ENCODE data around the gene LIPC. TPM values are rescaled to one million over a fixed set of nuclear protein-coding genes. Genes with fewer than 3 reads are reported as not detected.

LIPC gene
- total RNA-seq, 2 donors from 2014 or later = 0.52 to 0.59 TPM

- peak overlapping the region; percentile 80 to 92 for H3K27ac ChIP-seq
Observed at GRCh38 chr15:58489289-58490085, 57.7 kb downstream of the LIPC start.

GRCh38 chr15:58490086-58490887 is 58.5 kb downstream of the LIPC start:
- Histone ChIP-seq H3K27ac (peak overlapping the region; percentile 80 to 92), H3K4me3 (no peak overlapping the region), H3K36me3 (no peaks in the 10 kb centered on the region), H3K27me3 (no peaks in the 10 kb centered on the region), H3K4me1 (peaks cover 0 to 10% of the 10 kb centered on the region in 2 donors), H3K9me3 (peaks cover 0 to 12% of the 10 kb centered on the region in 2 donors)
- DNase-seq (ENCODE audit: low spot score) = no peak
- no peak for TF ChIP-seq CTCF (IDR thresholded peaks at IDR 0.05)

More at GRCh38 chr15:58489289-58490085, 57.7 kb downstream of the LIPC start:
- no peak for TF ChIP-seq CTCF (IDR thresholded peaks at IDR 0.05)
- no peak for DNase-seq (ENCODE audit: low spot score)
- no peaks in the 10 kb centered on the region for H3K36me3 ChIP-seq
- peaks cover 0 to 10% of the 10 kb centered on the region in 2 donors for H3K4me1 ChIP-seq
- H3K27me3 ChIP-seq = no peaks in the 10 kb centered on the region
- H3K4me3 ChIP-seq = no peak overlapping the region
- peaks cover 0 to 12% of the 10 kb centered on the region in 2 donors for H3K9me3 ChIP-seq

DNA sequence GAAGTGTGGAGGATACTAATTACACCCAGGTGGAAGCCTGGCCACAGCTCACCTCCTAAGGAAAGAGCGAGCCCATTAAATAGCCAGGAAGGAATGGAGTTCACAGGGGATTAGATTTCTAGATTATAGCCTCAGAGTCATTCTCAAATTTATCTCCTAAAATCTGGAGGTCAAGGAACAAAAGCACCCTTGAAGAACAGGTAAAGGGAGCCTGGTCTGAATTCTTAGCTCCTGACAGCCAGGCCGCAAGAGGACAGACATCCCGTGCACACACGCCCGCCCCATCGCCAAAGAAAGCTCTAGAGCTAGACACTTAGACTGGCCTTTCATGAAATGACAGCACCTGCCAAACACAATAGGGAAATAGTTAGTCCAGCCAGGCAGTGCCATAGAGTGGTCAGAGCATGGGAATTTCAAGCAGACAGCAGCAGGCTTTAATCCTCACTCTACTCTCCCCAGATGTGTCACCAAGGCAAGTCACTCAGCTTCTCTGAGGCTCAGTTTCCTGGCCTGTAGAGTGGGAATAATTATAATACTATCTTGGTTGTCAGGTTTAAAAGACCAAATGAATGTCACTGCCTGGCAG is 59.2 kb downstream of the LIPC start:
- no peak for TF ChIP-seq CTCF (IDR thresholded peaks at IDR 0.05)
- H3K36me3 ChIP-seq = no peaks in the 10 kb centered on the region
- H3K4me3 ChIP-seq = no peak overlapping the region
- no peaks in the 10 kb centered on the region for H3K27me3 ChIP-seq
- DNase-seq (ENCODE audit: low spot score) = no peak
- peak overlapping the region; percentile 80 to 92 for H3K27ac ChIP-seq
- H3K4me1 ChIP-seq = peaks cover 0 to 10% of the 10 kb centered on the region in 2 donors
- peaks cover 0 to 12% of the 10 kb centered on the region in 2 donors for H3K9me3 ChIP-seq

GRCh38 chr15:58491499-58492202 is 59.9 kb downstream of the LIPC start:
- peaks cover 0 to 10% of the 10 kb centered on the region in 2 donors for H3K4me1 ChIP-seq
- no peak for DNase-seq (ENCODE audit: low spot score)
- peak overlapping the region; percentile 80 to 92 for H3K27ac ChIP-seq
- TF ChIP-seq CTCF (IDR thresholded peaks at IDR 0.05) = no peak
- H3K4me3 ChIP-seq = no peak overlapping the region
- H3K27me3 ChIP-seq = no peaks in the 10 kb centered on the region
- peaks cover 0 to 12% of the 10 kb centered on the region in 2 donors for H3K9me3 ChIP-seq
- H3K36me3 ChIP-seq = no peaks in the 10 kb centered on the region

DNA sequence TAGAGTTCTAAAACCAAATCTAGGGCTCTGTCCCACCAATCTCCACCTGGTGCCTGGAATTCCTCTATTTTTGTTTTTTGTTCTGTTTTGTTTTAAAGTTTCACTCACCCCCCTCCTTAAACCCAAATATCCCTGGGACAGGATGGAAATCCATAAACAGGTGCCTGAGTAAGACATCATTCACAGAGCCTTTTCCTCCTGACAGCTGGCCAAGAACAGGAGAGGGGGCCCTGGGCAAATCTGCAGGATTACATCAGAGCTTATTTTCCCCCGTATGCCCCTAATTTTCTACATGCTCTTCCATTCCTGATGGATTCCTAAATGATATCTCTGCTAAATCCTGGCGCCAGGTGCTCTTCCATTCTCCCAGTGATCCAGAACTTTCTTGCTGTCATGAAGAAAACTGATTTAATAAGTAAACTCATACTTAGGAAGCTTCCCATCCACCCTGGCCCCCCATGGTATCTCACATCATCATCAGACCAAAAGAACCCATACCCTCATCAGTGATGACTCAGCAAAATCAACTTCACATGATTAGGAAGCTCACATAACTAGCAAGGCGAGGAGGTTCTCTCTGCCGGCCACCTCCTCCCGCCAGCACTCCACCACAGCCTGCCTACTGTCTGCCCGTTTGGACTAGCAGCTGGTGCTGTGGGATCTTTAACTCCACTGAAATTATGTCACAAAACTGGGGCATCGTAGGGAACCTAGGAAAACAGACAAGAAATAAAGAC is 61.0 kb downstream of the LIPC start:
- H3K4me1 ChIP-seq = peaks cover 0 to 3% of the 10 kb centered on the region in 2 donors
- peaks cover 0 to 12% of the 10 kb centered on the region in 2 donors for H3K9me3 ChIP-seq
- H3K36me3 ChIP-seq = no peaks in the 10 kb centered on the region
- no peak for DNase-seq (ENCODE audit: low spot score)
- no peak overlapping the region for H3K27ac ChIP-seq
- no peak for TF ChIP-seq CTCF (IDR thresholded peaks at IDR 0.05)
- no peaks in the 10 kb centered on the region for H3K27me3 ChIP-seq
- no peak overlapping the region for H3K4me3 ChIP-seq

Data from right atrium auricular region (tissue), 2 donors.